Measurements from ENCODE around the gene DOCK2. TPM values are rescaled to one million over a fixed set of nuclear protein-coding genes. Genes with fewer than 3 reads are reported as not detected.

Gene DOCK2
- total and polyA plus RNA-seq, 2 of the 8 experiments (the other 6 are each of a cell fraction or from before 2014, with no cell fraction given) = 3.9 to 5.7 TPM

GRCh38 chr5:170107674-170108073, 470.6 kb downstream of the DOCK2 start (continued):
- TF ChIP-seq KDM1A (IDR thresholded peaks at IDR 0.05; ENCODE audit: borderline replicate concordance, low read length) (no peak), ATF3 (IDR thresholded peaks at IDR 0.05; ENCODE audit: insufficient read depth, low read depth, low read length) (no peak), CEBPB (IDR thresholded peaks at IDR 0.05; ENCODE audit: low read depth, low read length) (no peak), RAD21 (IDR thresholded peaks at IDR 0.05 in 1 of 2, conservative IDR thresholded peaks at IDR 0.05 in 1 of 2; ENCODE audit: low read depth in 2 of 2, low read length in 2 of 2) (no peak)
